K562 (cell line): Measurements from ENCODE around the gene IQCN. TPM values are rescaled to one million over a fixed set of nuclear protein-coding genes. Genes with fewer than 3 reads are reported as not detected.

Source experiments
- ATF1 ChIP-seq, 2 experiments: fragments of 450-650 bp in 1 of 2; IDR thresholded peaks; 2 replicates each; pipeline ENCODE4 v1.6.1; 2016; ENCODE audit warnings: missing compliant biosample characterization in 1 of 2, missing genetic modification characterization in 1 of 2
- ATF7 ChIP-seq: fragments of 450-650 bp; IDR thresholded peaks from 2 replicates; pipeline ENCODE4 v1.7.1; 2014; ENCODE audit warnings: mild to moderate bottlenecking, moderate library complexity
- CBX3 ChIP-seq, 2 experiments: IDR thresholded peaks; 1 replicate in 1 of 2; 2 replicates in 1 of 2; pipeline ENCODE4 v1.6.1; 2012; ENCODE audit warnings: inconsistent platforms in 2 of 2, low read length in 2 of 2, borderline replicate concordance in 1 of 2, control low read depth in 1 of 2
- CTCF ChIP-seq, 3 experiments: IDR thresholded peaks in 2 of 3; conservative IDR thresholded peaks in 1 of 3; 2 replicates each; pipeline ENCODE4 v1.5.1; 2011 to 2012; ENCODE audit warnings: low read length in 3 of 3, mild to moderate bottlenecking in 3 of 3, control low read depth in 2 of 3, improper control_type of control experiment in 1 of 3, inconsistent platforms in 1 of 3, low read depth in 1 of 3, mixed read lengths in 1 of 3, moderate library complexity in 1 of 3; ENCODE audit not compliant: insufficient read depth in 2 of 3
- DLX4 ChIP-seq: fragments of 250-450 bp; sonication (Bioruptor Pico); IDR thresholded peaks from 2 replicates; pipeline ENCODE4 v1.6.1; 2021; ENCODE audit warnings: mild to moderate bottlenecking
- EZH2 ChIP-seq: IDR thresholded peaks from 2 replicates; pipeline ENCODE4 v1.6.1; 2012; ENCODE audit warnings: low read depth, mild to moderate bottlenecking, inconsistent platforms, low read length, borderline replicate concordance
- FOXJ3 ChIP-seq: sonication (generic); formaldehyde crosslinking; IDR thresholded peaks from 2 replicates; pipeline ENCODE4 v1.4.0; 2020; ENCODE audit warnings: mild to moderate bottlenecking, missing genetic modification reagents
- HDAC3 ChIP-seq: fragments of 450-650 bp; IDR thresholded peaks from 2 replicates; pipeline ENCODE4 v1.6.1; 2018; ENCODE audit warnings: borderline replicate concordance, mild to moderate bottlenecking, moderate library complexity; ENCODE audit not compliant: partially characterized antibody
- HMG20A ChIP-seq: fragments of 450-650 bp; formaldehyde crosslinking; conservative IDR thresholded peaks from 2 replicates; pipeline ENCODE4 v1.4.0; 2020; ENCODE audit warnings: mild to moderate bottlenecking, mixed read lengths
- KDM2B ChIP-seq: fragments of 250-450 bp; sonication (Bioruptor Pico); IDR thresholded peaks from 2 replicates; pipeline ENCODE4 v1.8.0; 2021; ENCODE audit warnings: mild to moderate bottlenecking, moderate library complexity
- KDM4B ChIP-seq, 2 experiments: fragments of 450-650 bp in 1 of 2; sonication (generic) in 1 of 2; IDR thresholded peaks; 2 replicates each; pipeline ENCODE4 v1.6.1; 2016 to 2017; ENCODE audit warnings: borderline replicate concordance in 2 of 2, antibody characterized with exemption in 1 of 2, low read depth in 1 of 2, mild to moderate bottlenecking in 1 of 2
- NCOA2 ChIP-seq, 2 experiments: fragments of 450-650 bp; IDR thresholded peaks; 2 replicates each; pipeline ENCODE4 v1.6.1; 2018; ENCODE audit warnings: mild to moderate bottlenecking in 2 of 2, moderate library complexity in 1 of 2; ENCODE audit not compliant: partially characterized antibody in 2 of 2
- NFE2L1 ChIP-seq: fragments of 450-650 bp; IDR thresholded peaks from 2 replicates; pipeline ENCODE4 v1.6.1; 2016; ENCODE audit warnings: missing genetic modification characterization, low read depth, mild to moderate bottlenecking, missing compliant biosample characterization, moderate library complexity, borderline replicate concordance
- NFRKB ChIP-seq: fragments of 450-650 bp; IDR thresholded peaks from 2 replicates; pipeline ENCODE4 v1.6.1; 2016; ENCODE audit warnings: low read depth
- RBM34 ChIP-seq: fragments of 200-400 bp; formaldehyde crosslinking; IDR thresholded peaks from 2 replicates; pipeline ENCODE4 v1.6.1; 2018; ENCODE audit warnings: low read length, borderline replicate concordance; ENCODE audit not compliant: insufficient read depth
- RCOR1 ChIP-seq, 2 experiments: IDR thresholded peaks; 2 replicates each; pipeline ENCODE4 v1.6.1; 2012; ENCODE audit warnings: low read depth in 2 of 2, low read length in 2 of 2, borderline replicate concordance in 1 of 2, improper control_type of control experiment in 1 of 2
- RUNX1 ChIP-seq: sonication (generic); IDR thresholded peaks from 2 replicates; pipeline ENCODE4 v1.6.1; 2016; ENCODE audit warnings: antibody characterized with exemption, low read depth
- SMAD2 ChIP-seq: fragments of 150-350 bp; IDR thresholded peaks from 2 replicates; pipeline ENCODE4 v1.6.1; 2014; ENCODE audit warnings: low read depth, mild to moderate bottlenecking, low read length
- TCFL5 ChIP-seq: fragments of 250-450 bp; sonication (Bioruptor Pico); conservative IDR thresholded peaks from 2 replicates; pipeline ENCODE4 v1.6.1; 2021; ENCODE audit warnings: mild to moderate bottlenecking, moderate library complexity, matching md5 sums
- TRIM24 ChIP-seq, 2 experiments: fragments of 450-650 bp; IDR thresholded peaks; 2 replicates each; pipeline ENCODE4 v1.6.1; 2016
- ZC3H8 ChIP-seq: fragments of 450-650 bp; IDR thresholded peaks from 2 replicates; pipeline ENCODE4 v1.6.1; 2017
- ZNF551 ChIP-seq: fragments of 250-450 bp; sonication (Bioruptor Pico); IDR thresholded peaks from 2 replicates; pipeline ENCODE4 v1.5.0; 2021; ENCODE audit warnings: mild to moderate bottlenecking, moderate library complexity
- polyA plus RNA-seq, 8 experiments: library from polyadenylated mRNA; depleted of rRNA in 4 of 8; stranded (reverse) in 5 of 8; unstranded in 3 of 8; fragments of >200 nt; fragmentation: Nextera tagmentation in 2 of 8; fragmentation: Illumina TruSeq in 1 of 8; extraction: Ambion mirVana in 2 of 8; extraction: Trizol in 1 of 8; gene quantifications; 2 replicates each; pipeline versions ENCODE4 v1.2.1 to v1.2.3, GENCODE V29; 2011 to 2014; ENCODE audit warnings: inconsistent platforms in 1 of 8, missing spikeins in 1 of 8
- total RNA-seq, 7 experiments: library from RNA; depleted of rRNA in 6 of 7; stranded (reverse); fragments of >200 nt in 6 of 7; fragmentation: Illumina TruSeq in 2 of 7; extraction: Trizol in 2 of 7; gene quantifications; 2 replicates each; pipeline versions ENCODE4 v1.2.1 to v1.2.3, GENCODE V29; 2011 to 2021; ENCODE audit warnings: low replicate concordance in 1 of 7
- TF ChIP-seq, protein P1 (sequence below), 2 experiments: fragments of 450-650 bp in 1 of 2; sonication (generic) in 1 of 2; formaldehyde crosslinking; conservative IDR thresholded peaks; 2 replicates each; pipeline versions ENCODE4 v1.4.0 to v1.8.1; 2020 to 2022; ENCODE audit warnings: mild to moderate bottlenecking in 1 of 2, missing genetic modification reagents in 1 of 2

IQCN gene
- total and polyA plus RNA-seq, 9 of the 15 experiments (the other 6 are each of a cell fraction or from before 2014, with no cell fraction given) = 0.01 to 0.07 (median 0.04) TPM; not detected in 3

- TF ChIP-seq SMAD2 = no peak
- TF ChIP-seq RBM34 = no peak
- no peak for TF ChIP-seq NCOA2 (IDR thresholded peaks at IDR 0.05; ENCODE audit: partially characterized antibody in 2 of 2)
- TF ChIP-seq RCOR1 (IDR thresholded peaks at IDR 0.05; ENCODE audit: borderline replicate concordance in 1 of 2, low read depth in 2 of 2, low read length in 2 of 2) = peak in 1 of 2 experiments; percentile 8; a peak in 1 of 4 replicates
- no peak for TF ChIP-seq ATF7
- no peak for TF ChIP-seq KDM4B (IDR thresholded peaks at IDR 0.05; ENCODE audit: borderline replicate concordance in 2 of 2, low read depth in 1 of 2)
- no peak for TF ChIP-seq ATF1 (CRISPR knock-in tag; IDR thresholded peaks at IDR 0.05)
- peak; percentile 84 for TF ChIP-seq ATF1 (tag; IDR thresholded peaks at IDR 0.05)
- TF ChIP-seq HDAC3 = no peak
- TF ChIP-seq HMG20A = no peak
- TF ChIP-seq TCFL5 (CRISPR knock-in tag) = no peak
- TF ChIP-seq ZNF551 (CRISPR knock-in tag) = no peak
- TF ChIP-seq TRIM24 (IDR thresholded peaks at IDR 0.05) = no peak
- TF ChIP-seq DLX4 (CRISPR knock-in tag) = no peak
- TF ChIP-seq, protein P1, sequence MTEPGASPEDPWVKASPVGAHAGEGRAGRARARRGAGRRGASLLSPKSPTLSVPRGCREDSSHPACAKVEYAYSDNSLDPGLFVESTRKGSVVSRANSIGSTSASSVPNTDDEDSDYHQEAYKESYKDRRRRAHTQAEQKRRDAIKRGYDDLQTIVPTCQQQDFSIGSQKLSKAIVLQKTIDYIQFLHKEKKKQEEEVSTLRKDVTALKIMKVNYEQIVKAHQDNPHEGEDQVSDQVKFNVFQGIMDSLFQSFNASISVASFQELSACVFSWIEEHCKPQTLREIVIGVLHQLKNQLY (CRISPR knock-in tag; conservative IDR thresholded peaks at IDR 0.05) = 0 out of 4 replicates have a peak, but pooled peaks of 1 of the 2 experiments have one; percentile 16
- TF ChIP-seq RUNX1 = no peak
- peak; percentile 42 for TF ChIP-seq NFRKB
- TF ChIP-seq FOXJ3 (CRISPR knock-in tag) = no peak
- no peak for TF ChIP-seq NFE2L1 (tag)
- TF ChIP-seq EZH2 = no peak
- no peak for TF ChIP-seq CTCF (IDR thresholded peaks at IDR 0.05 in 2 of 3, conservative IDR thresholded peaks at IDR 0.05 in 1 of 3; ENCODE audit: insufficient read depth in 2 of 3, low read depth in 1 of 3, low read length in 3 of 3)
- TF ChIP-seq CBX3 (IDR thresholded peaks at IDR 0.05; ENCODE audit: borderline replicate concordance in 1 of 2, low read length in 2 of 2) = 0 out of 3 replicates have a peak, but pooled peaks of 1 of the 2 experiments have one; percentile 38
- TF ChIP-seq KDM2B = 0 out of 2 replicates have a peak, but pooled peaks have one; percentile 46
- no peak for TF ChIP-seq ZC3H8
These were observed 18.2 kb upstream of the IQCN start (continued) for GRCh38 chr19:18292462-18292809.
